ENCODE measurements around the gene KRTAP4-6.

DNA sequence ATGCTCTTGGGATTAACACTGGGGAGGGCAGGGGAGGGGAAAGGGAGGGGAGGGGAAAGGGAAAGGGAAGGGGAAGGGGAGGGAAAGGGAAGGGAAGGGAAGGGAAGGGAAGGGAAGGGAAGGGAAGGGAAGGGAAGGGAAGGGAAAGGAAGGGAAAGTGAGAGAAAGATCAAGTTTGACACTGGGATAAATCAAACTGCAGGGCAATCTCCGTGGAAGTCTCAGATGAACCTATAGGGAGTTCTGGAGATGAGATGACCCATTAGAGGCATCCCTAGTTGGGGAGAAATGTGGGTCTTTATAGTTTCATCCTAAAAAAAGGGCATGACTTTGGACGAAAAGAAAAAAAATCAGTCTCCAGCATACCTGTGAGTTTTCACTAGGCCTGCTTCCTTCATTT, 18.6 kb downstream of the KRTAP4-6 start:
- TF ChIP-seq, protein P1, sequence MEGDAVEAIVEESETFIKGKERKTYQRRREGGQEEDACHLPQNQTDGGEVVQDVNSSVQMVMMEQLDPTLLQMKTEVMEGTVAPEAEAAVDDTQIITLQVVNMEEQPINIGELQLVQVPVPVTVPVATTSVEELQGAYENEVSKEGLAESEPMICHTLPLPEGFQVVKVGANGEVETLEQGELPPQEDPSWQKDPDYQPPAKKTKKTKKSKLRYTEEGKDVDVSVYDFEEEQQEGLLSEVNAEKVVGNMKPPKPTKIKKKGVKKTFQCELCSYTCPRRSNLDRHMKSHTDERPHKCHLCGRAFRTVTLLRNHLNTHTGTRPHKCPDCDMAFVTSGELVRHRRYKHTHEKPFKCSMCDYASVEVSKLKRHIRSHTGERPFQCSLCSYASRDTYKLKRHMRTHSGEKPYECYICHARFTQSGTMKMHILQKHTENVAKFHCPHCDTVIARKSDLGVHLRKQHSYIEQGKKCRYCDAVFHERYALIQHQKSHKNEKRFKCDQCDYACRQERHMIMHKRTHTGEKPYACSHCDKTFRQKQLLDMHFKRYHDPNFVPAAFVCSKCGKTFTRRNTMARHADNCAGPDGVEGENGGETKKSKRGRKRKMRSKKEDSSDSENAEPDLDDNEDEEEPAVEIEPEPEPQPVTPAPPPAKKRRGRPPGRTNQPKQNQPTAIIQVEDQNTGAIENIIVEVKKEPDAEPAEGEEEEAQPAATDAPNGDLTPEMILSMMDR (IDR thresholded peaks at IDR 0.05 in 4 of 5, conservative IDR thresholded peaks at IDR 0.05 in 1 of 5) = no peak
- TF ChIP-seq POLR2A (IDR thresholded peaks at IDR 0.05) = no peak
